A673 (cell line): Measurements from ENCODE around the gene UTP25.

Experiments
- CTCF ChIP-seq: fragments of 300-800, 200-600 bp; sonication (generic); conservative IDR thresholded peaks from 2 replicates; pipeline ENCODE4 v1.5.1; 2017; ENCODE audit warnings: low read depth, mild to moderate bottlenecking, antibody characterized with exemption, low read length, moderate library complexity, mixed read lengths
- EZH2 ChIP-seq: fragments of 200-600 bp; sonication (generic); IDR thresholded peaks from 2 replicates; pipeline ENCODE4 v1.6.1; 2017; ENCODE audit warnings: borderline replicate concordance, low read depth, mild to moderate bottlenecking, mixed read lengths, antibody characterized with exemption, low read length; ENCODE audit not compliant: poor library complexity, severe bottlenecking

- TF ChIP-seq CTCF (no peak), EZH2 (no peak)
Observed at GRCh38 chr1:209800984-209801834, 26.6 kb upstream of the UTP25 start.
